Activated naive CD4-positive, alpha-beta T cell treated with anti-CD3 and anti-CD28 coated beads, Interleukin-2, amount 10 ng/mL, durations not matched to agents 7 days and 5 days (primary cell): Measurements from ENCODE around the gene PRKN.

Source experiments
- CTCF ChIA-PET: fragments of 350-600 bp; sonication (Branson Sonifier 250); formaldehyde crosslinking; loops from one replicate; lab custom pipeline; 2021; ENCODE audit warnings: antibody characterized with exemption; lab: Charles Lee
- DNase-seq: peaks from one replicate; pipeline ENCODE4 v3.0.0-alpha.2; 2020
- H3K27ac Mint-ChIP-seq: one replicate; pipeline ENCODE4 v1.8.0; 2021; ENCODE audit warnings: mild to moderate bottlenecking, moderate library complexity, mixed read lengths
- H3K27me3 Mint-ChIP-seq: one replicate; pipeline ENCODE4 v1.8.0; 2021; ENCODE audit warnings: mild to moderate bottlenecking, mixed read lengths
- H3K36me3 Mint-ChIP-seq: one replicate; pipeline ENCODE4 v1.8.0; 2021; ENCODE audit warnings: mixed read lengths
- H3K4me1 Mint-ChIP-seq: one replicate; pipeline ENCODE4 v1.8.0; 2021; ENCODE audit warnings: mixed read lengths
- H3K4me3 Mint-ChIP-seq: one replicate; pipeline ENCODE4 v1.8.0; 2021; ENCODE audit warnings: mild to moderate bottlenecking, moderate library complexity, mixed read lengths
- H3K9me3 Mint-ChIP-seq: one replicate; pipeline ENCODE4 v1.8.0; 2021; ENCODE audit warnings: mixed read lengths

The PRKN gene

GRCh38 chr6:161941565-161941964, 786.0 kb downstream of the PRKN start:
- no peak overlapping the region for H3K27ac Mint-ChIP-seq
- no peak overlapping the region for H3K4me3 Mint-ChIP-seq
- no peak for DNase-seq
- no peaks in the 10 kb centered on the region for H3K27me3 Mint-ChIP-seq
- H3K4me1 Mint-ChIP-seq, result no peaks in the 10 kb centered on the region
- H3K36me3 Mint-ChIP-seq, result no peaks in the 10 kb centered on the region
- CTCF ChIA-PET, result no interaction called here
- no peaks in the 10 kb centered on the region for H3K9me3 Mint-ChIP-seq

- H3K4me1 Mint-ChIP-seq, result no peaks in the 10 kb centered on the region
- DNase-seq, result no peak
- H3K36me3 Mint-ChIP-seq, result no peaks in the 10 kb centered on the region
- no peaks in the 10 kb centered on the region for H3K27me3 Mint-ChIP-seq
- H3K27ac Mint-ChIP-seq, result no peak overlapping the region
- no peak overlapping the region for H3K4me3 Mint-ChIP-seq
- H3K9me3 Mint-ChIP-seq, result peaks cover 2% of the 10 kb centered on the region
- CTCF ChIA-PET, result no interaction called here
Measured at GRCh38 chr6:161940519-161940918, 787.0 kb downstream of the PRKN start.

GRCh38 chr6:161926324-161926723, 801.2 kb downstream of the PRKN start:
- CTCF ChIA-PET, result no interaction called here
- Mint-ChIP-seq H3K27me3 (no peaks in the 10 kb centered on the region), H3K9me3 (peaks cover 2% of the 10 kb centered on the region), H3K27ac (no peak overlapping the region), H3K36me3 (no peaks in the 10 kb centered on the region), H3K4me1 (no peaks in the 10 kb centered on the region), H3K4me3 (no peak overlapping the region)
- DNase-seq, result no peak

GRCh38 chr6:161924516-161925116, 803.0 kb downstream of the PRKN start:
- CTCF ChIA-PET, result no interaction called here
- Mint-ChIP-seq H3K4me1 (no peaks in the 10 kb centered on the region), H3K36me3 (no peaks in the 10 kb centered on the region), H3K9me3 (peaks cover 2% of the 10 kb centered on the region), H3K27ac (no peak overlapping the region), H3K27me3 (no peaks in the 10 kb centered on the region), H3K4me3 (no peak overlapping the region)
- no peak for DNase-seq

- CTCF ChIA-PET, result interaction anchor here (2.3 kb wide), 1 partner anchor 174 kb away, joined by 6 read pairs; no protein-coding TSS in a partner anchor
- Mint-ChIP-seq H3K27ac (no peak overlapping the region), H3K4me1 (no peaks in the 10 kb centered on the region), H3K27me3 (no peaks in the 10 kb centered on the region), H3K9me3 (no peaks in the 10 kb centered on the region), H3K4me3 (no peak overlapping the region), H3K36me3 (no peaks in the 10 kb centered on the region)
- no peak for DNase-seq
Measured at GRCh38 chr6:161922631-161923119, 804.9 kb downstream of the PRKN start.

GRCh38 chr6:161921602-161922395, 805.8 kb downstream of the PRKN start:
- Mint-ChIP-seq H3K27ac (no peak overlapping the region), H3K27me3 (no peaks in the 10 kb centered on the region), H3K36me3 (no peaks in the 10 kb centered on the region), H3K9me3 (no peaks in the 10 kb centered on the region), H3K4me3 (no peak overlapping the region), H3K4me1 (no peaks in the 10 kb centered on the region)
- CTCF ChIA-PET, result interaction anchor here (2.3 kb wide), 1 partner anchor 173 kb away, joined by 6 read pairs; no protein-coding TSS in a partner anchor
- no peak for DNase-seq

- no peaks in the 10 kb centered on the region for H3K36me3 Mint-ChIP-seq
- CTCF ChIA-PET, result no interaction called here
- no peaks in the 10 kb centered on the region for H3K4me1 Mint-ChIP-seq
Measured at GRCh38 chr6:161919691-161920090, 807.9 kb downstream of the PRKN start.

GRCh38 chr6:161918628-161919205, 808.8 kb downstream of the PRKN start:
- Mint-ChIP-seq H3K4me3 (no peak overlapping the region), H3K9me3 (no peaks in the 10 kb centered on the region), H3K27ac (no peak overlapping the region), H3K36me3 (no peaks in the 10 kb centered on the region), H3K27me3 (no peaks in the 10 kb centered on the region), H3K4me1 (no peaks in the 10 kb centered on the region)
- DNase-seq, result no peak
- CTCF ChIA-PET, result no interaction called here

More at GRCh38 chr6:161919691-161920090, 807.9 kb downstream of the PRKN start:
- no peak for DNase-seq
- Mint-ChIP-seq H3K9me3 (no peaks in the 10 kb centered on the region), H3K27ac (no peak overlapping the region), H3K4me3 (no peak overlapping the region), H3K27me3 (no peaks in the 10 kb centered on the region)

GRCh38 chr6:161918109-161918531, 809.4 kb downstream of the PRKN start:
- Mint-ChIP-seq H3K27ac (no peak overlapping the region), H3K4me3 (no peak overlapping the region), H3K4me1 (no peaks in the 10 kb centered on the region), H3K36me3 (no peaks in the 10 kb centered on the region), H3K9me3 (no peaks in the 10 kb centered on the region), H3K27me3 (no peaks in the 10 kb centered on the region)
- CTCF ChIA-PET, result no interaction called here
- DNase-seq, result no peak

GRCh38 chr6:161917645-161918044, 809.9 kb downstream of the PRKN start:
- Mint-ChIP-seq H3K9me3 (no peaks in the 10 kb centered on the region), H3K27ac (no peak overlapping the region), H3K4me3 (no peak overlapping the region), H3K4me1 (no peaks in the 10 kb centered on the region), H3K36me3 (no peaks in the 10 kb centered on the region), H3K27me3 (no peaks in the 10 kb centered on the region)
- no peak for DNase-seq
- CTCF ChIA-PET, result no interaction called here

GRCh38 chr6:161915456-161915964, 812.1 kb downstream of the PRKN start:
- H3K4me1 Mint-ChIP-seq, result no peaks in the 10 kb centered on the region
- H3K27me3 Mint-ChIP-seq, result no peaks in the 10 kb centered on the region
- DNase-seq, result no peak
- H3K4me3 Mint-ChIP-seq, result no peak overlapping the region
- CTCF ChIA-PET, result no interaction called here
- no peak overlapping the region for H3K27ac Mint-ChIP-seq
- no peaks in the 10 kb centered on the region for H3K36me3 Mint-ChIP-seq
- H3K9me3 Mint-ChIP-seq, result no peaks in the 10 kb centered on the region

GRCh38 chr6:161908872-161909271, 818.7 kb downstream of the PRKN start:
- Mint-ChIP-seq H3K9me3 (peaks cover 2% of the 10 kb centered on the region), H3K27ac (no peak overlapping the region), H3K36me3 (no peaks in the 10 kb centered on the region), H3K27me3 (no peaks in the 10 kb centered on the region), H3K4me1 (no peaks in the 10 kb centered on the region), H3K4me3 (no peak overlapping the region)
- no peak for DNase-seq
- CTCF ChIA-PET, result no interaction called here

GRCh38 chr6:161906571-161906970, 821.0 kb downstream of the PRKN start:
- H3K27ac Mint-ChIP-seq, result no peak overlapping the region
- peaks cover 2% of the 10 kb centered on the region for H3K9me3 Mint-ChIP-seq
- no peaks in the 10 kb centered on the region for H3K27me3 Mint-ChIP-seq
- no peaks in the 10 kb centered on the region for H3K36me3 Mint-ChIP-seq
- DNase-seq, result no peak
- CTCF ChIA-PET, result no interaction called here
- H3K4me3 Mint-ChIP-seq, result no peak overlapping the region
- H3K4me1 Mint-ChIP-seq, result no peaks in the 10 kb centered on the region

- Mint-ChIP-seq H3K9me3 (peaks cover 2% of the 10 kb centered on the region), H3K27me3 (no peaks in the 10 kb centered on the region), H3K4me1 (no peaks in the 10 kb centered on the region), H3K27ac (no peak overlapping the region), H3K36me3 (no peaks in the 10 kb centered on the region), H3K4me3 (no peak overlapping the region)
- no peak for DNase-seq
- CTCF ChIA-PET, result interaction anchor here (0.7 kb wide), 1 partner anchor 9 kb away, joined by 3 read pairs; no protein-coding TSS in a partner anchor
Measured at GRCh38 chr6:161903584-161904212, 823.9 kb downstream of the PRKN start.
